SH-SY5Y (cell line): ENCODE data around the gene MYH7B.

Source experiments
- GATA2 ChIP-seq: IDR thresholded peaks from 2 replicates; pipeline ENCODE4 v1.6.1; 2011; ENCODE audit warnings: mild to moderate bottlenecking, low read depth, low read length
- GATA3 ChIP-seq: IDR thresholded peaks from 2 replicates; pipeline ENCODE4 v1.6.1; 2011; ENCODE audit warnings: low read depth, mild to moderate bottlenecking, low read length, moderate library complexity

MYH7B gene

DNA sequence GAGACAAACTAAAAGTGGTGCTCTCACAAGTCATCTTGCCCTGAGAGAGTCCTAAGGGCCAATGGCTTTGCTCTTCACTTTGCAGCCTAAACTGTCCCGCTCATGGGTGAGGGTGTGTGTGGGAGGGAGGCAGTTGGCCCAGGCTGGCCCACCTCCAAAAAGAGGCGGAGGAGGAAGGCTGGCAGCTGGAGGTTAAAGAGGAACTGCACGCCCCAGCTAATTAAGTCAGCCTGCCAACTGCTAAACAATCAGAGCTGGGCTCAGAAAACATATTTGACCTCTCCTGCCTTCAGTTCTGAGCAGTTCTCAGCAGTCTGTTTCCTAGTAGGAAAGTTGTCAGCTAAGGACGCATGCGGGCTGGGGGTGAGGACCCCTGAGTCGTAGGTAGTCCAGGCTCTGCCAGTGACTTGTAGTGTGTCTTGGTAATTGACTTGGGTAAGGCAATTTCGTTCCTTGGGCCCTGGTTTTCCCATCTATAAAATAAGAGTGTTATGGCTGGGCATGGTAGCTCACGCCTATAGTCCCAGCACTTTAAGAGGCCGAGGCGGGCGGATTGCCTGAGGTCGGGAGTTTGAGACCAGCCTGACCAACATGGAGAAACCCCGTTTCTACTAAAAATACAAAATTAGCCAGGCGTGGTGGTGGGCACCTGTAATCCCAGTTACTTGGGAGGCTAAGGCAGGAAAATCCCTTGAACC, 17.1 kb upstream of the MYH7B start:
- TF ChIP-seq GATA2 = no peak
- TF ChIP-seq GATA3 = no peak

DNA sequence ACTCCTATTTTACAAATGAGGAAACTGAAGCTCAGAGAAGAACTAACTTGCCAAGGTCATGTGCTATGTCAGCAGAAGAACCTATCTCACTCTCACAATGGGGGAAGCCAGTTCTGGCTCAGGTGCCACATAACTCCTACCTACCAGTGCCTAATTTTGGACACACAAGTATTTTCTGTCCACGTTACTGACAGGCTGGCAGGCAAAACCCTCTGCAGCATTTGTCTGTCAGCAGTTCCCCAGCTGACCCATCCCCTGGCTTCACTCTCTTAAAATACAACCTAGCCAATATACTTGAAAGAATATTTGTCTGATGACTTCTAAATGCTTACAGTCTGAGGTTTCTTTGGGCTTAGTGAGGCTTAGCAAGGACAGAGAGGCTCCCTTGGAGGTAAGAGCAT, 15.6 kb upstream of the MYH7B start:
- TF ChIP-seq GATA3 (no peak), GATA2 (no peak)

DNA sequence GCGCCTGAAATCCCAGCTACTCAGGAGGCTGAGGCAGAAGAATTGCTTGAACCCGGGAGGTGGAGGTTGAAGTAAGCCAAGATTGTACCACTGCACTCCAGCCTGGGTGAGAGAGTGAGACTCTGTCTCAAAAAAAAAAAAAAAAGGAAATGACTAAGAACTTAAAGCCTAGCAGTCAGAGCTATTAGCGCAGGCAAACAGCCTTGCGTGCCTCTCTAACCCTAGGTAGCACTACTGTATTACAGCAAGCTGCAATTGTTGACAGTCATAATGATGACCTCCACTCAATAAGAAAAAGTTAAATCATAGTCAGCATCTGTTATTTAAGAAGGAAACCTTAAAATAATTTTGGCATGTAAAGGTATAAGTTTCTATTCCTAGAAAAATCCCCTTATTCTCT, 14.4 kb upstream of the MYH7B start:
- TF ChIP-seq GATA3 (no peak), GATA2 (no peak)

DNA sequence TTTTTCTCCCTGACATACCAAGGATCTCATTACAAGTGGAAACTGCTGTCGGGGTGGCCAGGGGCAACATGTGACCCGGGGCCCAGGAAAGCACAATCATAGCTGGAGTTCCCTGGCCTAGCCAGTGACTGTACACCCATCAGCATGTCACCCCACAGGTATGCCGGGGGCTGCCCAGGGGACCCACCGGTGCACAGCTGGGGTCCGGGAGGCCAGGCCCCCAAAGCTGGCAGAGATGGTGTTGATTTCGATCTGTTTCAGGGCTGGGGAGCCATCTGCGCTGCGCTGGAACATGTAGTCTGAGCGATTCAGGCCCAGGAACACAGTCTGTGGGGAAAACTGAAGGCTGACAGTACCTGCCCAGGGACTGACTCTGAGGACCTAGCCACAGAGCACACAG, 13.4 kb upstream of the MYH7B start:
- no peak for TF ChIP-seq GATA3

DNA sequence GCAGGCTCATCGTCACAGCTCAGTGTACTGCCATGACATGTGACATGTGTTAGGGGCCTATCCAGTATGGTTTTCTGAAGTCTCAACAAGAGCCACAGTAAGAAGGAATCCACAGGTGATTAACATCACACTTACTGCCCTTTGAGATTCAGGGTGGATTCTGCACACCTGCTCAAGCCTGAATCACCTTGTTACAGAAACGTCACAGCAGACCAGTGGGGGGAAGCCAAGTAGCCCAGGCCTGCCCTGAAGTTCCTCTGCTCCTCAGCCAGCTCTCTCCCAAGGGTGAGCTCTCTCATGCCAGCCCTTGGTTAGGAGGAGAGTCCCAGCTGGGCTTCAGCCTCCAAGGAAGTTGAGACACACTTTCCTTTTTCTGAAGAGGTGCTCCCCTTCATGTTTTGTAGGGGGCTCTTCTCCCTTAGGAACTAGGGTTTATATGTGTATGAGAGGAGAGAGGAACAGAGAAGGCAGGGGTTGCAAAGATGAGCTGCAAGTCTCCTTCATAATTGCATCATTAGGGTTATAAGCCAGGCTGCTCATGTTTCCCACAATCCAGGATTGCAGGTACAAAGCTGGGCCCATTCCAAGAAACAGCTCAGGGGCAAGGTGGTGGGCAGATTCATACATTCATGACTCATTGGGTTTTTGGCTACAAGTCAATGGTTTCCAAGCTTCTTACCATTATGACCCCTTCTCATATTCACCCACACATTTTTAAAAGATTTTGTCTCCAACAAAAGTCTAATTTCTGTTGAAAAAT, 11.7 kb upstream of the MYH7B start:
- TF ChIP-seq GATA2 (no peak), GATA3 (no peak)

DNA sequence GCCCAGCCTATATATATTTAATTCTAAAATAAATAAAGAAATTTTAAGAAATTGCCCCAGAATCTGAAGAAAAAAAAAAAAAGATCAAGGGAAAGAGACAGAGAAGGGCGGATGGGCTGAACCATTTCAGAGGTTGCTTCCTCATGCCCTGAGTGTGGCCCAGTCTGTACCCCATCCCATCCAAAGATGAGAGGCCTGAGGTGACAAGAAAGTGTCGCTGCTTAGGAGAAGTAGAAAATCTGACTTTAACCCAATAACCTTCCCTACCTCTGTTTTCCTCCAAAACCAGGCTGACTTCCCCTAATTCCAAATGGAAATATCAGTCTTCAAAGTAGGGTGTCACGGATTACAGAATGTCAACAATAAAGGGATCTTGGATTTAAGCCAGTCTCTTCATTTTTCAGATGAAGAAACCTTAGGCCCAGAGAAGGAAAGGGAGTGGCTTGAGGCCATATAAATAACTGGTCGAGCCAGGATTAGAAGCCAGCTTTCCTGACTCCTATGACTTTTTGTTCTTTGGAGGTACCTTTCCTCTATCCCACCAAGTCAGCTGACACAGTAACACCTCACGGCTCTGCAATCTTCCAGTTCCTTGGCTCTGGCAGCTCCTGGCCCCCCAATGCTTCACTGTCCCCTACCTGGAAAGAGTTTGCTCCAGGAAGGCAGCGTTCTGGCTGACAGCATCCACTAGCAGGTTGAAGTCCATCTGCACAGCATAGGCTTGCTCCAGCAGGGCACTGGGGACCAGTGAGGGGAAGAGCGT, 10.2 kb upstream of the MYH7B start:
- TF ChIP-seq GATA3 = no peak
- no peak for TF ChIP-seq GATA2

DNA sequence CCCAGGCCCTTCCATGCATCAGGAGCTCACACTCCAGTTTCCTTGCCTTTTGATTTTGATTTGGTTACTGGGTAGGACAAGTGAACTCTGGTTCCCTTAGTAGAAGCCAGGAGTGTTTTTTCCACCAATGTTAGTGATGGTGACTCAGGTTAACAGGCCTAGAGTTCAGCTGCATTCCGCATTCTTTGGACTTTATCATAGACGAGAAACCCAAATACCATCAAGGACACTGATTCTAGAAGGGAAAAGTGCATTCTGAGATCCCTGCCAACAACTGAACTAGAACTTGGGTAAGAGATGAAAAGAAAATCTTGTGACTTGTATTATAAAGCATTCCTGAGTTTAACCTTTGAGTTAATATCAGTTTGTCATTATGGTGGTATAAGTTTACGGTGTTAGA, 9.0 kb upstream of the MYH7B start:
- TF ChIP-seq GATA2 = no peak
- TF ChIP-seq GATA3 = no peak

DNA sequence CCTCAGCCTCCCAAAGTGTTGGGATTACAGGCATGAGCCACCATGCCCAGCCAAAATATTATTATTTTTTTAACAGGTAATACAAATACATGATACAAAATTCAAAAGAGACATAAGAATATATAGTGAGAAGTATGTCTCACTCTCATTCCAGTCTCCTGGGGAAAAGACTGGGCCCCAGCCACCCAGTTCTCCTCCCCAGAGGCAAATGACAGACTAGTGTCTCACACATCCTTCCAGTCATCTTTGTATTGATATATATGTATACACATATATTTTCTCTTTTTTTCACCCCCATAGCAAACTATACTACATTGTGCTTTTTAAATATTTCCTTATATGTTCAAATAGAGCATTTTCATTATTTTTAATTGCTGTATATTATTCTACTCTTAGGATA, 8.3 kb upstream of the MYH7B start:
- no peak for TF ChIP-seq GATA2
- no peak for TF ChIP-seq GATA3

DNA sequence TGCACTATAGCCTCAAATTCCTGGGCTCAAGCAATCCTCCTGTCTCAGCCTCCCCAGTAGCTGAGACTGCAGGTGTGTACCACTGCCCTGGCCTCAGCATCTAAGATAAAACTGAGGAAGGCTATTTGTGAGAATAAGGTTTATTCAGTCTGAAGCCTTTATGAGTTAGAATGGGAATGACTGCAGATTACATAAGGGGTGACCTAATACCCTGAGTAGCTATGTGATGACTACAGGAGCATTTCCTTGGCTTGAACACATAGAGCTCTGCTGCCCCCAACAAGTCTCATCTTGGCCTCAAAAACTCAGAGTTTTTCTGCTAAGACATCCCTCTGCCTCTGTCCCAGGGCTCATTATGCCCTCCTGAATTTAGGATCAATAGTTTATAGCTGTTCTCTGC, 7.6 kb upstream of the MYH7B start:
- TF ChIP-seq GATA3 (no peak), GATA2 (no peak)

DNA sequence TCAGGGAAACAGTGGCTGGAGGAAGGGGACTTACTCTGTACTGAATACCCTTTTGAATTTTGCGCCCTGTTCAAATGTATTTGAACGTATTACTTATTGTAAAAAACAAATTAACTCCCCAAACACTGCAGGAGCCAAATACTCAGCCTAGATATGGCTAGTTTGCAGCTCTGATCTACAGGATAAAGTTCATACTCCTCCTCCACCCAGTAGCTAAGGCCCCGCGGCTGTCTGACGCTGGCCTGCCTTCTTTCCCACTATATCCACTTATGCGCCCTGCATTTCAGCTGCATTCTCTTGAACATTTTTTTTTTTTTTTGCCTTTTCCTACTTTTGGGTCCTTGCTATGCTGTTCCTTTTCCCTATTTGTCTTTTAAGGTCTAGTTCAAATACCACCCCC, 6.5 kb upstream of the MYH7B start:
- TF ChIP-seq GATA2 = no peak
- no peak for TF ChIP-seq GATA3

DNA sequence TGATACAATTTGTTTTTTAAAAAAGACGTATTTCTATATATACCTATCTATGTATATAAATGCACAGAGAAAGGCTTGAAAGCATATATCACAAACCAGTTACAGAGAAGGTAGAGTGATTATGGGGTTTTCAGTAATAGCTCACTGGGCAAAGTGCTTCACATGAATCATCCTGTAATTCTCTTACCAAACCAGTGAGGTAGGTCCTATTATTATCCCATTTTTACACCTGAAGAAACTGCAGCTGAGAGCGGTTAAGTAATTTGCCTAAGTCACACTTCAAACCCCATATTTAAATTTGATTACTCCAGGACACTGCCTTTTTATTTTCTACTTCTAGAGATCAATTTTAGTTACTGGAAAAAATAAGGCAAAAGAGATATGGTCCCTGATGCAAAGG, 4.4 kb upstream of the MYH7B start:
- TF ChIP-seq GATA2 (no peak), GATA3 (no peak)

DNA sequence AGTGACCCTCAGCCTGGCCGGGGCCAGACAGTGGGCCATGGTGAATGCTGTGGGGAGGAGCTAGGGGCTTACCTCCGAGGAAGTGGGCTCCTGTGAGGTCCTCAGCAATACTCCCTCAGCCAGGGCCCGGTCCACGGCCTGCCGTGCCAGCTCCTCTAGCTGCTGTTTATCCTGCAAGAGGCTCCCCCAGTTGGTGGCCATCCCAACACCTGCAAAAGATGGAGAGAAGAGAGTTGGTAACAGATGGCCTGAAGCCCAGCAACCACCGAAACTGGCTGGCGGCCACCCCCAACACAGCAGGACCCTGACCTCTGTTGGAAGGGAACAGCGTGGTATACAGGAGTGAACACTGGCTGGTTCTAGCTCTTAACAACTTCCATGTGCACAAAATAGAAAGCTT, 4.0 kb upstream of the MYH7B start:
- TF ChIP-seq GATA3 = no peak

DNA sequence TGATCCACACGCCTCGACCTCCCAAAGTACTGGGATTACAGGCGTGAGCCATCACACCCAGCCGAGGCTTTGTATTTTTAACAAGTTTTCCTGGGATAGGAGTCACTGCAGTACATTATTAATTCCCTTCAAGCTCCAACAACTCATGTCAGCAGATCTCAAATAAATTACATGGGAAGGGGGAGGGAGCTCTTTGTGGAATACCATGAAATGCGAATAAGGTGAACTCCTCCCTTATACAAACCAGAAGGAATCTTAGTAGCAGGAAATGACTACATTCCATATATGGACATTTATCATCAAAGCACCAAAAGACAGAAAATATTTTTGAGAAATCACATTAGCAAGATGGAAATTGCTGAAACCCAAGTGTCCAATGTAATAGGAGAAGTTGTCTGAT, 3.0 kb upstream of the MYH7B start:
- TF ChIP-seq GATA2 (no peak), GATA3 (no peak)

DNA sequence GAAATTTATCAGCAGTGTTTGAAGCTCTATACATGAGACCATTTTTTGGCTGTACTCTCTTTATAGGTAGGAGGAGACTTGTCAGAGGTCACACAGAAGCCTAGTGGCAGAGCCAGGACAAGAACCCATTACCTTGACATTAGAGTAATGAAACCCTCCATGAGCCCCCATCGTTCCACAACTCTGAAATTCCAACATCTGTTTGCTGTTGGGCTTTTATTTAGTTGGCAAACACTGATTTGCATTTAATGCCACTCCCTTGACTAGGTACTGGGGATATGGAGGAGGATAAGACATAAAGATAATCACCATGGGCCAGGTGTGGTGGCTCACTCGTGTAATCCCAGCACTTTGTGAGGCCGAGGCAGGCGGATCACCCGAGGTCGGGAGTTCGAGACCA, 1.7 kb upstream of the MYH7B start:
- TF ChIP-seq GATA2 (no peak), GATA3 (no peak)

DNA sequence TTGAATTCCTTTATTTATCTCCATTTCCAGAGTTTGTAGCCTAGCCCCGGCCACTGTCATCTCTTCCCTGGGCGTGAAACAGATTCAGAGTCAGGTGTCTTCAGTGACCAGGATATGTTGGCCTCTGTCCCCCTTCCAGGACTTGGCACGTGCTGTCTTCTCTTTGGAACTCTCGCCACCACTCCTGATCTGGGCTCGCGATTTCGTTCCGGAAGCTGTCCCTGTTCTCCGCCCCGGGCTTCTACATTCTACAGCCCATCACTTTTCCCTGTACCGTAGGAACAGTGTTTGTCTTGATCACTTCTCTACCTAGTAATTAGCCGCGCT, 801 bp upstream of the MYH7B start:
- TF ChIP-seq GATA2 = 0 out of 2 replicates have a peak, but pooled peaks have one; percentile 3
- no peak for TF ChIP-seq GATA3

DNA sequence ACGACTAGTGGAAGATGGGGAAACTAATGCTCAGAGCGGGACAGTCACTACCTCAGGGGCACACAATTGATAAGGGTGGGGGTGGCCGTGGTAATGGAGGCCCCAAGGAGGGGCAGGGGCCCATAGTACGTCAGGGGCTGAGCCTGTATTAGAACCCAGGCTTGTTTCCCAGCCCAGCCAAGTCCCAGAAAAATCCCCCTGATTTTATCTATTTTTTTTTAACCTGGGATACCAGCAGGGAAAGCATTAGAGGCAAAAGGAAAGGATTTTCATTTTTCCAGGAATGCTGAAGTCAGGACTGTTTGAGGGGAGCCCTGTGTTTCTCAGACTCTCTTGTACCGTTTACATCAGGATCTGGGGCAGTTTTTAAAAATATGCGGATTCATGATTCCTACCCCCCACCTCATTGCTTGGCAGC, 382 bp downstream of the MYH7B start:
- TF ChIP-seq GATA2 (peak; percentile 67), GATA3 (no peak)
